Panc1 (cell line): ENCODE results near the gene CORO7. TPM values are rescaled to one million over a fixed set of nuclear protein-coding genes. Genes with fewer than 3 reads are reported as not detected.

ENCODE experiments used
- ATAC-seq: fragments of 200-7000 bp; cut with Tn5 transposase; 2 replicates; pipeline ENCODE4 v1.9.1; 2020; ENCODE audit warnings: mild to moderate bottlenecking, moderate library complexity
- BruUV-seq: library from RNA; stranded (reverse); fragments of 400-500 nt; replicated peaks from 2 replicates; lab custom pipeline; 2021; lab: Mats Ljungman, UMichigan
- CTCF ChIA-PET: fragments of 300-600 bp; sonication (Branson Sonifier 250); formaldehyde crosslinking; loops from one replicate; lab custom pipeline; 2022; ENCODE audit warnings: antibody characterized with exemption; lab: Charles Lee
- POLR2A ChIA-PET: fragments of 300-600 bp; sonication (Branson Sonifier 250); formaldehyde crosslinking; loops from one replicate; lab custom pipeline; 2022; ENCODE audit warnings: antibody characterized with exemption; lab: Charles Lee
- DNase-seq: peaks from one replicate; pipeline ENCODE4 v3.0.0-alpha.2; 2010; ENCODE audit warnings: low read depth, low spot score
- H3K27ac ChIP-seq: 2 replicates; pipeline ENCODE4 v1.5.1; 2011; ENCODE audit warnings: mild to moderate bottlenecking, low read length, inconsistent platforms
- H3K27me3 ChIP-seq: fragments of 200-500 bp; sonication (Bioruptor generic); 2 replicates; pipeline ENCODE4 v1.6.0; 2014; ENCODE audit warnings: low read length, inconsistent platforms; ENCODE audit not compliant: control insufficient read depth, insufficient read depth
- H3K36me3 ChIP-seq: fragments of 200-500 bp; sonication (Bioruptor generic); 2 replicates; pipeline ENCODE4 v1.5.1; 2014; ENCODE audit warnings: inconsistent platforms, mild to moderate bottlenecking, low read length, moderate library complexity; ENCODE audit not compliant: control insufficient read depth, insufficient read depth
- H3K4me1 ChIP-seq: 2 replicates; pipeline ENCODE4 v1.5.1; 2011; ENCODE audit warnings: inconsistent platforms, mild to moderate bottlenecking, low read length, moderate library complexity; ENCODE audit not compliant: control insufficient read depth, insufficient read depth
- H3K4me3 ChIP-seq, 2 experiments: 2 replicates each; pipeline ENCODE4 v1.5.1; 2011 to 2012; ENCODE audit warnings: low read depth in 2 of 2, low read length in 2 of 2, mild to moderate bottlenecking in 2 of 2, inconsistent platforms in 1 of 2, moderate library complexity in 1 of 2
- H3K9me3 ChIP-seq: fragments of 200-500 bp; sonication (Bioruptor generic); 2 replicates; pipeline ENCODE4 v1.5.1; 2014; ENCODE audit warnings: low read depth, mild to moderate bottlenecking, inconsistent platforms, low read length, moderate library complexity; ENCODE audit not compliant: control insufficient read depth, insufficient read depth
- CTCF ChIP-seq: fragments of 450-650 bp; IDR thresholded peaks from 2 replicates; pipeline ENCODE4 v1.5.1; 2017; ENCODE audit warnings: mild to moderate bottlenecking
- POLR2AphosphoS5 ChIP-seq: IDR thresholded peaks from 2 replicates; pipeline ENCODE4 v1.6.1; 2012; ENCODE audit warnings: mild to moderate bottlenecking, low read depth, low read length, moderate library complexity
- REST ChIP-seq, 2 experiments: IDR thresholded peaks; 2 replicates each; pipeline ENCODE4 v1.6.1; 2011 to 2012; ENCODE audit warnings: low read depth in 2 of 2, control low read depth in 1 of 2, low read length in 1 of 2, mild to moderate bottlenecking in 1 of 2, moderate library complexity in 1 of 2; ENCODE audit not compliant: insufficient read depth in 1 of 2
- SIN3A ChIP-seq: IDR thresholded peaks from 2 replicates; pipeline ENCODE4 v1.6.1; 2012; ENCODE audit warnings: low read depth, mild to moderate bottlenecking, low read length, moderate library complexity, borderline replicate concordance; ENCODE audit not compliant: insufficient read depth
- TCF7L2 ChIP-seq: IDR thresholded peaks from 2 replicates; pipeline ENCODE4 v1.6.1; 2011; ENCODE audit warnings: mild to moderate bottlenecking, low read depth, low read length, inconsistent platforms
- in situ Hi-C: cut with HindIII; loops from 2 replicates; pipeline ENCODE4 v1.10.0; 2016; ENCODE audit warnings: low sequenced_read_pairs, low pct_unique_long_range_greater_than_20kb
- intact Hi-C: fragments of 100-400 bp; cut with micrococcal nuclease; formaldehyde crosslinking; loops from one replicate; pipeline ENCODE4 v1.10.0; 2022; ENCODE audit not compliant: unreplicated experiment
- total RNA-seq: library from RNA; stranded (reverse); gene quantifications from one replicate; pipeline ENCODE4 v1.2.1, GENCODE V29; 2021; ENCODE audit not compliant: unreplicated experiment

The CORO7 gene
- total RNA-seq, 1 experiment from 2014 or later: 37.5 TPM

GRCh38 chr16:4352843-4353242, 63.6 kb downstream of the CORO7 start:
- no peak for TF ChIP-seq REST (IDR thresholded peaks at IDR 0.05; ENCODE audit: insufficient read depth in 1 of 2, low read depth in 2 of 2, low read length in 1 of 2)
- TF ChIP-seq POLR2AphosphoS5: no peak
- no peak for TF ChIP-seq TCF7L2
- no peak for TF ChIP-seq CTCF
- TF ChIP-seq SIN3A: no peak
- in situ Hi-C loops: no loop called here
- Histone ChIP-seq H3K9me3 (no peaks in the 10 kb centered on the region), H3K27me3 (no peaks in the 10 kb centered on the region), H3K27ac (no peak overlapping the region), H3K4me1 (peaks cover 20% of the 10 kb centered on the region), H3K36me3 (no peaks in the 10 kb centered on the region), H3K4me3 (no peak overlapping the region)
- intact Hi-C loops: no loop called here
- ChIA-PET CTCF (no interaction called here), POLR2A (no interaction called here)
- no TSS peak for BruUV-seq
- DNase-seq: no peak
- no peak for ATAC-seq

GRCh38 chr16:4351880-4352279, 64.5 kb downstream of the CORO7 start:
- ChIA-PET CTCF (interaction anchor here (2.8 kb wide), 1 partner anchor 51 kb away, joined by 15 read pairs; no protein-coding TSS in a partner anchor), POLR2A (no interaction called here)
- Histone ChIP-seq H3K27ac (peak overlapping the region; percentile 79), H3K4me3 (no peak overlapping the region), H3K4me1 (peaks cover 27% of the 10 kb centered on the region), H3K27me3 (no peaks in the 10 kb centered on the region), H3K36me3 (no peaks in the 10 kb centered on the region), H3K9me3 (no peaks in the 10 kb centered on the region)
- DNase-seq: no peak
- no TSS peak for BruUV-seq
- ATAC-seq: no peak
- intact Hi-C loops (no loop called here), in situ Hi-C loops (no loop called here)
- TF ChIP-seq REST (IDR thresholded peaks at IDR 0.05; ENCODE audit: insufficient read depth in 1 of 2, low read depth in 2 of 2, low read length in 1 of 2) (no peak), SIN3A (no peak), POLR2AphosphoS5 (no peak), CTCF (no peak), TCF7L2 (no peak)
